Measurements from ENCODE around the gene MYL2.

MYL2 gene

GRCh38 chr12:110917961-110918360 is 2.4 kb downstream of the MYL2 start:
- DNase-seq (ENCODE audit: insufficient read length, low spot score): no peak
- FAIRE-seq: no peak
- TF ChIP-seq TAF1 (IDR thresholded peaks at IDR 0.05; ENCODE audit: low read depth, low read length) (no peak), POU2F2 (IDR thresholded peaks at IDR 0.05; ENCODE audit: low read depth, low read length) (no peak), PAX5 (IDR thresholded peaks at IDR 0.05; ENCODE audit: insufficient read depth, low read length, severe bottlenecking) (no peak), POLR2A (IDR thresholded peaks at IDR 0.05; ENCODE audit: low read depth, low read length) (no peak), SPI1 (IDR thresholded peaks at IDR 0.05; ENCODE audit: low read depth, low read length) (no peak), POLR2AphosphoS5 (IDR thresholded peaks at IDR 0.05; ENCODE audit: low read depth, low read length) (no peak)

- no peak for TF ChIP-seq TAF1 (IDR thresholded peaks at IDR 0.05; ENCODE audit: low read depth, low read length)
- TF ChIP-seq POU2F2 (IDR thresholded peaks at IDR 0.05; ENCODE audit: low read depth, low read length): no peak
- no peak for TF ChIP-seq PAX5 (IDR thresholded peaks at IDR 0.05; ENCODE audit: insufficient read depth, low read length, severe bottlenecking)
- no peak for TF ChIP-seq POLR2AphosphoS5 (IDR thresholded peaks at IDR 0.05; ENCODE audit: low read depth, low read length)
- TF ChIP-seq POLR2A (IDR thresholded peaks at IDR 0.05; ENCODE audit: low read depth, low read length): no peak
- TF ChIP-seq SPI1 (IDR thresholded peaks at IDR 0.05; ENCODE audit: low read depth, low read length): no peak
- FAIRE-seq (no peak), DNase-seq (ENCODE audit: insufficient read length, low spot score) (no peak)
Measured at GRCh38 chr12:110917467-110917866, 2.9 kb downstream of the MYL2 start.

- FAIRE-seq (peak; percentile 45), DNase-seq (ENCODE audit: insufficient read length, low spot score) (no peak)
- no peak for TF ChIP-seq POLR2A (IDR thresholded peaks at IDR 0.05; ENCODE audit: low read depth, low read length)
- TF ChIP-seq TAF1 (IDR thresholded peaks at IDR 0.05; ENCODE audit: low read depth, low read length): no peak
- no peak for TF ChIP-seq POU2F2 (IDR thresholded peaks at IDR 0.05; ENCODE audit: low read depth, low read length)
- TF ChIP-seq POLR2AphosphoS5 (IDR thresholded peaks at IDR 0.05; ENCODE audit: low read depth, low read length): no peak
- no peak for TF ChIP-seq SPI1 (IDR thresholded peaks at IDR 0.05; ENCODE audit: low read depth, low read length)
- no peak for TF ChIP-seq PAX5 (IDR thresholded peaks at IDR 0.05; ENCODE audit: insufficient read depth, low read length, severe bottlenecking)
Measured at GRCh38 chr12:110916295-110916875, 4.0 kb downstream of the MYL2 start.

GRCh38 chr12:110913119-110914056 is 7.0 kb downstream of the MYL2 start:
- DNase-seq (ENCODE audit: insufficient read length, low spot score) (no peak), FAIRE-seq (peak; percentile 95)
- TF ChIP-seq SPI1 (IDR thresholded peaks at IDR 0.05; ENCODE audit: low read depth, low read length) (peak; percentile 100), POLR2AphosphoS5 (IDR thresholded peaks at IDR 0.05; ENCODE audit: low read depth, low read length) (0 out of 2 replicates have a peak, but pooled peaks have one; percentile 54), TAF1 (IDR thresholded peaks at IDR 0.05; ENCODE audit: low read depth, low read length) (0 out of 2 replicates have a peak, but pooled peaks have one; percentile 25), POU2F2 (IDR thresholded peaks at IDR 0.05; ENCODE audit: low read depth, low read length) (peak; percentile 91), POLR2A (IDR thresholded peaks at IDR 0.05; ENCODE audit: low read depth, low read length) (peak; percentile 36; the same call in 1 of the 2 replicates), PAX5 (IDR thresholded peaks at IDR 0.05; ENCODE audit: insufficient read depth, low read length, severe bottlenecking) (no peak)

- DNase-seq (ENCODE audit: insufficient read length, low spot score) (no peak), FAIRE-seq (peak; percentile 26)
- TF ChIP-seq POU2F2 (IDR thresholded peaks at IDR 0.05; ENCODE audit: low read depth, low read length): no peak
Measured at GRCh38 chr12:110912263-110912662, 8.1 kb downstream of the MYL2 start.

- no peak for TF ChIP-seq POLR2A (IDR thresholded peaks at IDR 0.05; ENCODE audit: low read depth, low read length)
- TF ChIP-seq POU2F2 (IDR thresholded peaks at IDR 0.05; ENCODE audit: low read depth, low read length): no peak
- TF ChIP-seq PAX5 (IDR thresholded peaks at IDR 0.05; ENCODE audit: insufficient read depth, low read length, severe bottlenecking): no peak
- FAIRE-seq: peak; percentile 57
- no peak for DNase-seq (ENCODE audit: insufficient read length, low spot score)
Measured at GRCh38 chr12:110908377-110909152, 11.8 kb downstream of the MYL2 start.

- DNase-seq (ENCODE audit: insufficient read length, low spot score) (no peak), FAIRE-seq (no peak)
Measured at GRCh38 chr12:110907583-110907982, 12.8 kb downstream of the MYL2 start.

GRCh38 chr12:110906985-110907384 is 13.4 kb downstream of the MYL2 start:
- TF ChIP-seq PAX5 (IDR thresholded peaks at IDR 0.05; ENCODE audit: insufficient read depth, low read length, severe bottlenecking) (no peak), POLR2A (IDR thresholded peaks at IDR 0.05; ENCODE audit: low read depth, low read length) (no peak), POLR2AphosphoS5 (IDR thresholded peaks at IDR 0.05; ENCODE audit: low read depth, low read length) (no peak), SPI1 (IDR thresholded peaks at IDR 0.05; ENCODE audit: low read depth, low read length) (no peak), TAF1 (IDR thresholded peaks at IDR 0.05; ENCODE audit: low read depth, low read length) (no peak), POU2F2 (IDR thresholded peaks at IDR 0.05; ENCODE audit: low read depth, low read length) (no peak)
- FAIRE-seq: no peak
- no peak for DNase-seq (ENCODE audit: insufficient read length, low spot score)

More at GRCh38 chr12:110907583-110907982, 12.8 kb downstream of the MYL2 start:
- TF ChIP-seq SPI1 (IDR thresholded peaks at IDR 0.05; ENCODE audit: low read depth, low read length) (peak; percentile 67), POLR2A (IDR thresholded peaks at IDR 0.05; ENCODE audit: low read depth, low read length) (no peak)

GRCh38 chr12:110906516-110906915 is 13.9 kb downstream of the MYL2 start:
- DNase-seq (ENCODE audit: insufficient read length, low spot score): no peak
- TF ChIP-seq SPI1 (IDR thresholded peaks at IDR 0.05; ENCODE audit: low read depth, low read length) (peak; percentile 76), POLR2AphosphoS5 (IDR thresholded peaks at IDR 0.05; ENCODE audit: low read depth, low read length) (no peak), PAX5 (IDR thresholded peaks at IDR 0.05; ENCODE audit: insufficient read depth, low read length, severe bottlenecking) (no peak), POLR2A (IDR thresholded peaks at IDR 0.05; ENCODE audit: low read depth, low read length) (no peak), TAF1 (IDR thresholded peaks at IDR 0.05; ENCODE audit: low read depth, low read length) (no peak), POU2F2 (IDR thresholded peaks at IDR 0.05; ENCODE audit: low read depth, low read length) (peak; percentile 53; the same call in 1 of the 2 replicates)
- FAIRE-seq: peak; percentile 98

Data from GM12891 (cell line).